GM21390 (cell line): ENCODE results near the gene RAP1GAP.

Source experiments
- ATAC-seq: cut with Tn5 transposase; IDR thresholded peaks from one replicate; pipeline ENCODE4 v1.9.1; 2021; ENCODE audit not compliant: unreplicated experiment

RAP1GAP gene

GRCh38 chr1:21669258-21670058, at the start of gene RAP1GAP:
RAP1GAP (minus strand) TSS chr1:21669357; CDS start chr1:21620032, 49,325 bp downstream.
- no peak for ATAC-seq

GRCh38 chr1:21716169-21716568, 47.0 kb upstream of the RAP1GAP start:
- no peak for ATAC-seq

DNA sequence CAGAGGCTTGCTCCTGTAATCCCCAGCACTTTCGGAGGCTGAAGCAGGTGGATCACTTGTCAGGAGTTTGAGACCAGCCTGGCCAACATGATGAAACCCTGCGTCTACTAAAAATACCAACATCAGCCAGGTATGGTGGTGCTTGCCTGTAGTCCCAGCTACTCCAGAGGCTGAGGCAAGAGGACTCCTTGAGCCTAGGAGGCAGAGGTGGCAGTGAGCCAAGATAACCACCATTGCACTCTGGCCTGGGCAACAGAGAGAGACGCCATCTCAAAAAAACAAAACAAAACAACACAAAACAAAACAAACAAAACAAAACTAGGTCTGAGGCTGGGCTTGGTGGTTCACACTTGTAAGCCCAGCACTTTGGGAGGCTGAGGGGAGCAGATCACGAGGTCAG, 38.7 kb upstream of the RAP1GAP start:
- no peak for ATAC-seq

- ATAC-seq: no peak
Measured at GRCh38 chr1:21707086-21707840, 38.1 kb upstream of the RAP1GAP start.

DNA sequence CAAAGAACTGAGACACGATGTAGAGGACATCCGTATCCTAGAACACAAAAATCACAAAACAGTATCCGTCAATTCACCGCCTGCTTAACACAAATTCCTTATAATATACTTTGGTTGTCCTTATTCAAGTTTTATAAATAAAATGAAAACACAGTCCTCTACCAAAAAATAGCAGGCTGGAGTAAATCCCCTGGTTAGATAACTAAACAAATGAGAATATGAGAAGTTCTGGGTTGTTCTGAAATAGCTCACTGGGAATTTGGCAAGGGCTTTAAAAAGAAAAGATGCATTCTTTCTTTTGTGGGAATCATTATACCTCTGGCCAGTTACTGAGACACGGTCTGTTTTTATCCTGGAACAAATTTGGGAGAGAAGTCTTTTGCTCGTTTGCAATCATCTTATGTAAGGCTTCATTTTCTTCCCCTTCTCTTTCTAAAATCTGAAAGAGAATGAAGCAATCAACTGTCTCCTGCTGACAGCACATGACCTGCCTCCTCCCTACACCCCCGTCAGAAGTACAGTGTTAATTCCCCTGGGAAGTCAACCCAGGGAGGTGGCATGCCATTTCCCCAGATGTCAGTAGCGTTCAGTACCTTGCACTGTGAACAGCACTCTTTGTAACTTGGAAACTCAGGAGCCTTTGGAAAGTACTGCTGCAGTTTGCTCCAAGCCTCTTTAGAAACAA, 37.1 kb upstream of the RAP1GAP start:
- no peak for ATAC-seq

GRCh38 chr1:21705303-21705980, 36.3 kb upstream of the RAP1GAP start:
- ATAC-seq: no peak

- ATAC-seq: no peak
Measured at GRCh38 chr1:21704145-21704544, 35.0 kb upstream of the RAP1GAP start.

GRCh38 chr1:21703318-21703963, 34.3 kb upstream of the RAP1GAP start:
- no peak for ATAC-seq

DNA sequence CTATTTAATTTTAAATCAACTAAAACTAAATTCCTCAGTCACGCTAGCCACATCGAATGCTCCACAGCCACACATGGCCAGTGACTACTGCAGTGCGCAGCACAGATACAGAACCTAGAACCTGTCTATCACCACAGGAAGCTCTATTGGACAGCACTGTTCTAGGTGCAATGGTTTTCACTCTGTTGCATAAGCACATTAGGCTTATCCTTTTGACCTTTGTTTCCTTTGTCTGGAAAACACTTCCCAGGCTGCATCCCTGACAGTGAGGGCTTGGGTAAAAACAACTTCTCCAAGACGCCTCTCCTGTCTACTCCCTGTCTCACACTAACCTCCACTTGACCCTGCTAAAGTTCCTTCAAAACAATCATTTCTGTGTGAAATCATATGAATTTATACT, 33.6 kb upstream of the RAP1GAP start:
- ATAC-seq: no peak

- ATAC-seq: no peak
Measured at GRCh38 chr1:21701401-21701800, 32.2 kb upstream of the RAP1GAP start.

DNA sequence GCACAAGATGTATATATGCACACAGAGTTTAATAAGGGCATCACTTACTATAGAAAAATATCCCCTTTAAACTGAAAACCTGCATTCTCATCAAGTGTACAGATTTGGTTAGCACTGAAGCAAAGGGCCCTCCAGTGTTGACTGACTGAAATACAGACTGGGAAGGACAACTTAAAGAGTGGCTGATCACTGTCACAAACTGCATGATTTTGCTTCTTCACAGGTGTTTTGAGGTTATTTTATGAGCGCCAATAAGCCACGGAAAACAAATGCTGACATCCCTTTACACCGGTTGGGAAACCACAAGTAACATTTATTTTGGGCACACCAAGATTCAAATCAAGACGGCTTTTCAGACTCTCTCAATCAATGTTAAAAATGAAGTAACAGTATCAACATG, 30.9 kb upstream of the RAP1GAP start:
- ATAC-seq: no peak

GRCh38 chr1:21696931-21697330, 27.8 kb upstream of the RAP1GAP start:
- no peak for ATAC-seq

DNA sequence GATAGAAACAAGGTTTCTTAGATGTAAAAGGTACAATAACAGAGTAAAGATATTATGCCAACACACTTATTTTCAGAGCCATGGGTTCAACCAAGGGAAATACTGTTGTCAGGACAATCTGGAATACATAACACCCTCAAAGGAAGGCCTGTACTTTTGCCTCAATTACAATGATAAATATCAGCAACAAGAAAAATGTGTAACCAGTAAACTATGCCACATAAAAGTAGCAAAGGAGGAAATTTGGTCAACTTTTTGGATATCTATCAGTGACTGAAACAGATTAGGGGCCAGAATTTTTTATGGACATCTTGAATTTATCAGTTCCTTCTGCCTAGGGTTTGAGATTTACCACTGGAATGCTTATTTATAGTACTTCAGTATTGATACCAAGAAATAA, 24.6 kb upstream of the RAP1GAP start:
- no peak for ATAC-seq

GRCh38 chr1:21691739-21692138, 22.6 kb upstream of the RAP1GAP start:
- no peak for ATAC-seq

DNA sequence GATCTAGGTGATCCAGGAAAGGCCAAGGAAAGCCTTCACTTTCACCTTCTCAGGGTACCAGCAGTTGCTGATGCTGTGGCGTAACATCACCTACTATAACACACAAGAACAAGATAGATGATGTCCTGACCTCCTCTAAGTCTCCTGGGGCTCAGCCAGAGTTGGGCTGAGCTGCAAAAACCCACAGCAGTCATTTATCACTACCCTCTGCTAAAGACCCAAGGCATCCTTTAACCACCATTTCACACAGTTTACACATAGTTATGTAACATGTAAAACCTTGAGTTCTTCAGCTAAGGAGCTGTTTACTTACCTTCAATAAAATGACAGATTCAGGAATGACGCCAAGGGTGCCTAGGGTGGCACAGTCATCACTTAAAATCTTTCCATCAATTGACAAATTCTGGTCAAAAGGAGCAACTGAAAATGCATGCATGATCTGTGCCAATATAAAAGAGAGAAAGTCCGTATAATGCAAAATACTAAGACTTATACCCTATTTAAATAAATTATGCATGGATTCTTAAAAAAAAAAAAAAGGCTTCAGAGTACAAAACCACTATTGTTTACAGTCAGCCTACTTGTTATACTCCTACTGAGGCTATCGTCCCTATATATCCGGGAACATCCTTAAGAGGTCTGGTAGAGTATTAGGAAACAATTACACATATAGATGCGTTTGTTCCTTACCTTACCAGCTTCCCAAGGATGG, 20.7 kb upstream of the RAP1GAP start:
- no peak for ATAC-seq

DNA sequence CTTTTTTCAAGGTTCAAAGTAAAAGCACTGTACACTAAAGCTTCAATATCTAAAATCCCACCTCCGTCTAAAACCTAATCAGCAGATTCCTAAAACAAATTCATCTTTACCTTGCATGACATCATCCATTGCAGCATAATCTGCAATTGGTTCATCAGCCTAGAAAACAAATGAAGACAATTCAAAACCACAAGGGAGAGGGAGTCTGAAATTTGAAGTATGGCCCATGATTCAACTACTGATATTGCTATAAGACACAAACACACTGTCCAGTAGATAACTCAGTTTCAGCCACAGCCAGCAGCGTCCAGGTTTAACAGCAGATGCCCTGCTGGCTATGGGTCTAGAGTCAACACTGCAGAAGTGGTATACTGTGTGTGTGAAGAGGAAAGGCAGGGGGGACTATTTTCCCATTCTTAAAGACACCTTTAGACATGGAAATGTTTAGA, 17.9 kb upstream of the RAP1GAP start:
- no peak for ATAC-seq

GRCh38 chr1:21685946-21686678, 17.0 kb upstream of the RAP1GAP start:
- no peak for ATAC-seq

DNA sequence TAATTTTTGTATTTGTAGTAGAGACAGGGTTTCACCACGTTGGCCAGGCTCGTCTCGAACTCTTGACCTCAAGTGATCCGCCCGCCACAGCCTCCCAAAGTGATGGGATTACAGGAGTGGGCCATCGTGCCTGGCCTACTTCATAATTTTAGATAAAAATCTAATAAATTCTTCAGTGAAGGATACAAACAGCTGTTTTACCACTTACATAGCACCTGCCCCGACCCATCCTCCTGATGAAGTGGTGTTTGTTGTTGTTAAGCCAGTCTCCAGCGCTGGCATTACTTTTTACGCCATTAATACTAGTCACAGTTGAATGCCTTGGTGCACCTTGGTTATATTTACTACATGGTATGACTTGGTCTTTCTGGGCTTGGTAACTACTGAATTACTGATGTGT, 12.3 kb upstream of the RAP1GAP start:
- ATAC-seq: no peak

GRCh38 chr1:21680918-21681317, 11.8 kb upstream of the RAP1GAP start:
- no peak for ATAC-seq
